K562 (cell line): ENCODE data around the gene KLC1. TPM values are rescaled to one million over a fixed set of nuclear protein-coding genes. Genes with fewer than 3 reads are reported as not detected.

Source experiments
- BCOR ChIP-seq: fragments of 450-650 bp; IDR thresholded peaks from 2 replicates; pipeline ENCODE4 v1.6.1; 2016
- ETS2 ChIP-seq: IDR thresholded peaks from 2 replicates; pipeline ENCODE4 v1.6.1; 2016; ENCODE audit warnings: borderline replicate concordance, missing genetic modification characterization, mild to moderate bottlenecking, moderate library complexity, missing compliant biosample characterization; ENCODE audit not compliant: poor library complexity, severe bottlenecking
- HES1 ChIP-seq: fragments of 450-650 bp; IDR thresholded peaks from 2 replicates; pipeline ENCODE4 v1.6.1; 2016; ENCODE audit warnings: low read depth, mild to moderate bottlenecking, moderate library complexity
- HLTF ChIP-seq: fragments of 450-650 bp; IDR thresholded peaks from 2 replicates; pipeline ENCODE4 v1.6.1; 2016
- JUND ChIP-seq, 2 experiments: IDR thresholded peaks; 2 replicates in 1 of 2; 3 replicates in 1 of 2; pipeline ENCODE4 v1.6.1; 2011; ENCODE audit warnings: borderline replicate concordance in 2 of 2, low read depth in 2 of 2, low read length in 2 of 2, improper control_type of control experiment in 1 of 2, missing biosample characterization in 1 of 2, missing genetic modification characterization in 1 of 2, missing genetic modification reagents in 1 of 2
- L3MBTL2 ChIP-seq: fragments of 450-650 bp; IDR thresholded peaks from 2 replicates; pipeline ENCODE4 v1.6.1; 2016; ENCODE audit warnings: mild to moderate bottlenecking, moderate library complexity
- MCM3 ChIP-seq: fragments of 450-650 bp; IDR thresholded peaks from 2 replicates; pipeline ENCODE4 v1.6.1; 2016
- POLR2B ChIP-seq: fragments of 450-650 bp; IDR thresholded peaks from 2 replicates; pipeline ENCODE4 v1.6.1; 2018; ENCODE audit warnings: low read depth; ENCODE audit not compliant: partially characterized antibody
- POLR3G ChIP-seq: IDR thresholded peaks from 2 replicates; pipeline ENCODE4 v1.6.1; 2011; ENCODE audit not compliant: insufficient read length, insufficient replicate concordance; ENCODE audit errors: extremely low read depth
- PTBP1 ChIP-seq: fragments of 200-400 bp; formaldehyde crosslinking; IDR thresholded peaks from 2 replicates; pipeline ENCODE4 v1.6.1; 2017; ENCODE audit warnings: low read depth, low read length
- SFPQ ChIP-seq: fragments of 200-400 bp; formaldehyde crosslinking; IDR thresholded peaks from 2 replicates; pipeline ENCODE4 v1.6.1; 2017; ENCODE audit warnings: mild to moderate bottlenecking, low read depth, low read length, moderate library complexity
- TARDBP ChIP-seq: fragments of 450-650 bp; IDR thresholded peaks from 2 replicates; pipeline ENCODE4 v1.6.1; 2016
- ZC3H11A ChIP-seq: IDR thresholded peaks from 2 replicates; pipeline ENCODE4 v1.6.1; 2012; ENCODE audit warnings: low read depth, low read length, improper control_type of control experiment
- ZNF184 ChIP-seq: sonication (generic); formaldehyde crosslinking; IDR thresholded peaks from 2 replicates; pipeline ENCODE4 v1.5.0; 2020; ENCODE audit warnings: missing genetic modification reagents
- polyA plus RNA-seq, 8 experiments: library from polyadenylated mRNA; depleted of rRNA in 4 of 8; stranded (reverse) in 5 of 8; unstranded in 3 of 8; fragments of >200 nt; fragmentation: Nextera tagmentation in 2 of 8; fragmentation: Illumina TruSeq in 1 of 8; extraction: Ambion mirVana in 2 of 8; extraction: Trizol in 1 of 8; gene quantifications; 2 replicates each; pipeline versions ENCODE4 v1.2.1 to v1.2.3, GENCODE V29; 2011 to 2014; ENCODE audit warnings: inconsistent platforms in 1 of 8, missing spikeins in 1 of 8
- total RNA-seq, 7 experiments: library from RNA; depleted of rRNA in 6 of 7; stranded (reverse); fragments of >200 nt in 6 of 7; fragmentation: Illumina TruSeq in 2 of 7; extraction: Trizol in 2 of 7; gene quantifications; 2 replicates each; pipeline versions ENCODE4 v1.2.1 to v1.2.3, GENCODE V29; 2011 to 2021; ENCODE audit warnings: low replicate concordance in 1 of 7

The KLC1 gene
- total and polyA plus RNA-seq, 9 of the 15 experiments (the other 6 are each of a cell fraction or from before 2014, with no cell fraction given) = 4.9 to 134 (median 54.8) TPM

GRCh38 chr14:103715052-103716000, 86.3 kb downstream of the KLC1 start, which contains the start of the genes XRCC3 and ZFYVE21 (continued):
- TF ChIP-seq SFPQ (no peak), POLR3G (no peak), POLR2B (no peak), HLTF (no peak), PTBP1 (no peak), TARDBP (no peak), MCM3 (no peak), ETS2 (tag) (no peak), HES1 (no peak), BCOR (no peak), ZNF184 (CRISPR knock-in tag) (no peak), L3MBTL2 (peak; percentile 92), ZC3H11A (no peak), JUND (IDR thresholded peaks at IDR 0.05; ENCODE audit: borderline replicate concordance, low read depth, low read length) (no peak), JUND (tag; IDR thresholded peaks at IDR 0.05; ENCODE audit: borderline replicate concordance, low read depth, low read length) (no peak)
